MM.1S (cell line): ENCODE measurements around the gene LRRC61.

Source experiments
- CTCF ChIP-seq: fragments of 300-600 bp; sonication (generic); IDR thresholded peaks from 2 replicates; pipeline ENCODE4 v1.5.1; 2016; ENCODE audit warnings: antibody characterized with exemption, low read length, mixed read lengths
- EZH2 ChIP-seq: fragments of 300-600 bp; sonication (generic); optimal IDR thresholded peaks from 2 replicates; pipeline ENCODE3; 2017; ENCODE audit warnings: low read depth, mild to moderate bottlenecking, antibody characterized with exemption, low read length, mixed read lengths
- EZH2phosphoT487 ChIP-seq: fragments of 300-600 bp; sonication (generic); IDR thresholded peaks from 2 replicates; pipeline ENCODE4 v1.6.1; 2018; ENCODE audit warnings: antibody characterized with exemption, low read length

DNA sequence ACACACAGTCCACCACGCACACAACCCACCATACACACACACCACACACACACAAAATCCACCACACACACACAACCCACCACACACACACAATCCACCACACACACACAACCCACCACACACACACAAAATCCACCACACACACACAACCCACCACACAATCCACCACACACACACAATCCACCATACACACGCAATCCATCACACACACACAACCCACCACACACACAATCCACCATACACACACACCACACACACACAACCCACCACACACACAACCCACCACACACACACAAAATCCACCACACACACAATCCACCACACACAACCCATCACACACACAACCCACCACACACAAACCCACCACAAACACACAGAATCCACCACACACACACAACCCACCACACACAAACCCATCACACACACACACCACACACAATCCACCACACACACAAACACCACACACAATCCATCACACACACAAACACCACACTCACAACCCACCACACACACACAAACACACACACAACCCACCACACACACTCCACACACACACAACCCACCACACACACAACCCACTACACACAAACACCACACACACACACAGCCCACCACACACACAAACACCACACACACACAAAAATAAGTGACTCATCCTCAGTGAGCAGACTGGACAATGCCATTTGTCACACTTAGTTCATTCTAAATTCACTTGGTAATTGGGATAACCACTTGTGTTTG lies 36.6 kb downstream of the LRRC61 start:
- TF ChIP-seq CTCF (no peak), EZH2phosphoT487 (no peak), EZH2 (no peak)
